AG04450 (cell line): ENCODE measurements around the gene PKNOX2. TPM values are rescaled to one million over a fixed set of nuclear protein-coding genes. Genes with fewer than 3 reads are reported as not detected.

Experiments used
- CTCF ChIA-PET: fragments of 300-600, 350-600 bp; formaldehyde crosslinking; extraction: SDS; loops from one replicate; lab custom pipeline; 2022; ENCODE audit warnings: antibody characterized with exemption, inconsistent platforms; lab: Charles Lee
- POLR2A ChIA-PET: fragments of 350-600 bp; formaldehyde crosslinking; extraction: SDS; loops from one replicate; lab custom pipeline; 2021; ENCODE audit warnings: antibody characterized with exemption, inconsistent platforms; lab: Yijun Ruan, JAX
- DNase-seq: peaks from one replicate; pipeline ENCODE4 v3.0.0-alpha.2; 2011; ENCODE audit warnings: low read depth, low spot score
- H3K27ac ChIP-seq: one replicate; pipeline ENCODE4 v1.5.1; 2012; ENCODE audit warnings: low read depth, low read length, control low read depth
- H3K27me3 ChIP-seq: one replicate; pipeline ENCODE4 v1.6.0; 2012; ENCODE audit warnings: low read length; ENCODE audit not compliant: control insufficient read depth, insufficient read depth
- H3K4me3 ChIP-seq: 2 replicates; pipeline ENCODE4 v1.5.1; 2011; ENCODE audit warnings: mild to moderate bottlenecking, low read depth, low read length, control low read depth
- H3K9me3 ChIP-seq: 2 replicates; pipeline ENCODE4 v1.5.1; 2012; ENCODE audit warnings: low read length; ENCODE audit not compliant: control insufficient read depth, insufficient read depth
- CTCF ChIP-seq: IDR thresholded peaks from 2 replicates; pipeline ENCODE4 v1.5.1; 2011; ENCODE audit warnings: low read depth, low read length, control low read depth, inconsistent platforms
- polyA plus RNA-seq: library from polyadenylated mRNA; depleted of rRNA; stranded (reverse); fragments of >200 nt; gene quantifications from 2 replicates; pipeline ENCODE4 v1.2.3, GENCODE V29; 2011

The PKNOX2 gene
- polyA plus RNA-seq, 1 experiment = 3.0 TPM

- H3K27ac ChIP-seq = no peak overlapping the region
- no peak overlapping the region for H3K4me3 ChIP-seq
- ChIA-PET POLR2A (no interaction called here), CTCF (interaction anchor here (1.7 kb wide), 1 partner anchor 42 kb away, joined by 5 read pairs; no protein-coding TSS in a partner anchor)
- H3K27me3 ChIP-seq = peaks cover 15% of the 10 kb centered on the region
- no peak for TF ChIP-seq CTCF
- DNase-seq = no peak
- H3K9me3 ChIP-seq = no peaks in the 10 kb centered on the region
Measured at GRCh38 chr11:125303186-125303585, 138.6 kb downstream of the PKNOX2 start.

- ChIA-PET POLR2A (no interaction called here), CTCF (interaction anchor here (2.5 kb wide), 1 partner anchor 42 kb away, joined by 11 read pairs; no protein-coding TSS in a partner anchor)
- no peak overlapping the region for H3K27ac ChIP-seq
- no peak overlapping the region for H3K4me3 ChIP-seq
- H3K27me3 ChIP-seq = peaks cover 15% of the 10 kb centered on the region
- H3K9me3 ChIP-seq = no peaks in the 10 kb centered on the region
- TF ChIP-seq CTCF = no peak
- no peak for DNase-seq
Measured at GRCh38 chr11:125303694-125304093, 139.1 kb downstream of the PKNOX2 start.

GRCh38 chr11:125304136-125304535 is 139.6 kb downstream of the PKNOX2 start:
- no peak overlapping the region for H3K4me3 ChIP-seq
- DNase-seq = no peak
- CTCF ChIA-PET = interaction anchor here (2.5 kb wide), 1 partner anchor 41 kb away, joined by 11 read pairs; no protein-coding TSS in a partner anchor
- POLR2A ChIA-PET = no interaction called here
- TF ChIP-seq CTCF = no peak
- no peak overlapping the region for H3K27ac ChIP-seq
- no peaks in the 10 kb centered on the region for H3K9me3 ChIP-seq
- peaks cover 15% of the 10 kb centered on the region for H3K27me3 ChIP-seq

- H3K27ac ChIP-seq = no peak overlapping the region
- no peak for TF ChIP-seq CTCF
- ChIA-PET CTCF (interaction anchor here (2.5 kb wide), 1 partner anchor 41 kb away, joined by 11 read pairs; no protein-coding TSS in a partner anchor), POLR2A (no interaction called here)
- H3K9me3 ChIP-seq = no peaks in the 10 kb centered on the region
- no peak overlapping the region for H3K4me3 ChIP-seq
- H3K27me3 ChIP-seq = peaks cover 15% of the 10 kb centered on the region
- DNase-seq = no peak
Measured at GRCh38 chr11:125304876-125305275, 140.3 kb downstream of the PKNOX2 start.

GRCh38 chr11:125305345-125305744 is 140.8 kb downstream of the PKNOX2 start:
- Histone ChIP-seq H3K9me3 (no peaks in the 10 kb centered on the region), H3K4me3 (no peak overlapping the region), H3K27me3 (peaks cover 15% of the 10 kb centered on the region), H3K27ac (no peak overlapping the region)
- CTCF ChIA-PET = interaction anchor here (2.5 kb wide), 1 partner anchor 40 kb away, joined by 11 read pairs; no protein-coding TSS in a partner anchor
- no peak for DNase-seq
- POLR2A ChIA-PET = no interaction called here
- TF ChIP-seq CTCF = no peak
